Measurements from ENCODE around the gene UBE2QL1.

DNA sequence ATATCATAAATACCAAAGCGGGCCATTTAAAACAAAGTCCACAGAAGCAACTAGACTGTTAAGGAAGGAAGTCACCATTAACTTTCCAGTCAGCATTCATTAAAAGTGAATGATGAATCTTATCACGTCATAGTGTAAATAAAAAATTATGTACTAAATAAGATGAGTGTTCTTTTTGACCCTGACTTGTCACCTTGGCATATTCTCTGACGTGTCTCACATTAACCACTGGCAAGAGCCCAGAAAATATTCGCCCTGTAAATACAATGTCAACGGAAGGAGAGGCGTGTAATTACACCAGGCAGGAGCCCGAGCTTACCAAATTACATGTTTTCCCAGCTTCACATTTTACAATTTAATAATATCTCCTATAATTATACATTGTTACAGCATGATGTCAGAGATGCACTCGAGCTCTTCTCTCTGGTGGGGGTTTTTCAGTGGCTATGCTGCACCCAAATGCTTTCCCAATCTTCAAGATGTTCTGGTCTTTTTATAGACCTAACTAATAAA lies 29.3 kb upstream of the UBE2QL1 start:
- TF ChIP-seq, protein P1, sequence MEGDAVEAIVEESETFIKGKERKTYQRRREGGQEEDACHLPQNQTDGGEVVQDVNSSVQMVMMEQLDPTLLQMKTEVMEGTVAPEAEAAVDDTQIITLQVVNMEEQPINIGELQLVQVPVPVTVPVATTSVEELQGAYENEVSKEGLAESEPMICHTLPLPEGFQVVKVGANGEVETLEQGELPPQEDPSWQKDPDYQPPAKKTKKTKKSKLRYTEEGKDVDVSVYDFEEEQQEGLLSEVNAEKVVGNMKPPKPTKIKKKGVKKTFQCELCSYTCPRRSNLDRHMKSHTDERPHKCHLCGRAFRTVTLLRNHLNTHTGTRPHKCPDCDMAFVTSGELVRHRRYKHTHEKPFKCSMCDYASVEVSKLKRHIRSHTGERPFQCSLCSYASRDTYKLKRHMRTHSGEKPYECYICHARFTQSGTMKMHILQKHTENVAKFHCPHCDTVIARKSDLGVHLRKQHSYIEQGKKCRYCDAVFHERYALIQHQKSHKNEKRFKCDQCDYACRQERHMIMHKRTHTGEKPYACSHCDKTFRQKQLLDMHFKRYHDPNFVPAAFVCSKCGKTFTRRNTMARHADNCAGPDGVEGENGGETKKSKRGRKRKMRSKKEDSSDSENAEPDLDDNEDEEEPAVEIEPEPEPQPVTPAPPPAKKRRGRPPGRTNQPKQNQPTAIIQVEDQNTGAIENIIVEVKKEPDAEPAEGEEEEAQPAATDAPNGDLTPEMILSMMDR (conservative IDR thresholded peaks at IDR 0.05; ENCODE audit: low read length) = no peak
- no peak for TF ChIP-seq EZH2phosphoT487 (IDR thresholded peaks at IDR 0.05; ENCODE audit: borderline replicate concordance, low read depth, low read length)
